Retina (tissue), 1 donor: Measurements from ENCODE around the gene KIF13A.
"Not testable (repeated sequence)": the region's sequence is repeated elsewhere in the genome, so short reads cannot be mapped to it uniquely, and the experiment has no call there.

Source experiments
- DNase-seq: peaks from one replicate; pipeline ENCODE4 v3.0.0-alpha.2; 2016

The KIF13A gene

DNA sequence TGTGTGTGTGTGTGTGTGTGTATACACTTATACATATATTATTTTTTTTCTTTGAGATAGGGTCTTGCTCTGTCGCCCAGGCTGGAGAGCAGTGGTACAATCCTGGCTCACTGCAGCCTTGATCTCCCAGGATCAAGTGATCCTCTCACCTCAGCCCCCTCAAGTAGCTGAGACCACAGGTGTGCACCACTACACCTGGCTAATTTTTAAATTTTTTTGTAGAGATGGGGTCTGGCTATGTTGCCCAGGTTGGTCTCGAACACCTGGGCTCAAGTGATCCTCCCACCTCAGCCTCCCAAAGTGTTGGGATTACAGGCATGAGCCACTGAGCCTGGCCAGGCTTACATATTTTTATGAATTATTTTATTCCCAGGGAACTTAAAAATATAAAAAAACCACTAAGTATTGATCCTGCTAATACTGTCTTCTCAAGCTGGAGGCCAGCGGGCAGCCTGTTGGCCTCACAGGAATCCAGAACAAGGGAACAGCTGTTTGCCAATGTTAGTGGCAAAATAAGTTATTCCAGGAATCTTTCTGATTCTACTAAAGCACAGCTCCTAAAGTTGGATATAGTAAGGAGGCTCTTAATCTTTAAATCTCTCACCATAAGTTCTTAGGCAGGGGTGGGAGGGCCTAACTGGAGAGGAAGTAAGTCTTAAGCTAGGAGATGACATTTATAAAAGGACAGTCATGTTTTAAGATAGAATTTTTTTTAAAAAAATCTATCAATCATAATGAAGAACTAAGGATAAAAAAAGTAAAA is 145.2 kb downstream of the KIF13A start:
- no peak for DNase-seq

DNA sequence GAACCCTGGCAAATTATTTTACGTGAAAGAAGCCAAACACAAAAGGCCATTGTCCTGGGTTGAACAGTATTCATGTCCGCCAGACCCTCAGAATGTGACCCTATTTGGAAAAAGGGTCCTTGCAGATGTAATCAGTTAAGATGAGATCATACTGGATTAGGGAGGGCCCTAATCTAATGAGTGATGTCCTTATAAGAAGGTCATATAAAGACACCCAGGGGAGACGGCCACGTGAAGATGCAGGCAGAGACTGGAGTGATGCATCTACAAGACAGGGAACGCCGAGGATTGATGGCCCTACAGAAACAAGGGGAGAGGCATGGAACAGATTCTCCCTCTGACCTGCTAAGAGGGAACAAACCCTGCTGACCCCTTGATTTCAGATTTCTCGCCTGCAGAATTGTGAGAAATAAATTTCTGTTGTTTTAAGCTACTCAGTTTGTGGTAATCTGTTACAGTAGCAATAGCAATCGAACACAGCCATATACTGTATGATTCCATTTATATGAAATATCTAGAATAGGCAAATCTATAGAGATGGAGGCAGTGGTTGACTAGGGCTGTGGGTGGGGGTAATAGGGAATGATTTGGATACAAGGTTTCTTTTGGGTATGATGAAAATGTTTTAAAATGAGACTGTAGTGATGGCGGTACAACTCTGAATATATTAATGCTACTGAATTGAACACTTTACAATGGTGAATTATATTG is 147.8 kb downstream of the KIF13A start:
- peak; percentile 36 for DNase-seq

DNA sequence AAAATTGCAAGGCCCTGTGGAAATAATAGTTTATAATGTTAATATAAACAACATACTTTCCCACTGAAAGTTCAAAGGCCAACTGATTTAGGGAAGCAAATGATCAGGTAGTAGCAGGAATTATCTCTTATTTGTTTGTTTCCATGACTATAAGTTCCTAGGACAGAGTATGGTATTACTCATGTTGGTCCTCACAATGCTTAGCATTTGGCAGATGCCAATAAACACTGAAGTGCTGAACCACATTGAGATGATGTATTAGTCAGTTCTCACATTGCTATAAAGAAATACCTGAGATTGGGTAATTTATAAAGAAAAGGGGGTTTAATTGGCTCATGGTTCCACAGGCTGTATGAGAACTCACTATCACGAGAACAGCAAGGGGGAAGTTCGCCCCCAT is 151.1 kb downstream of the KIF13A start:
- DNase-seq = no peak

DNA sequence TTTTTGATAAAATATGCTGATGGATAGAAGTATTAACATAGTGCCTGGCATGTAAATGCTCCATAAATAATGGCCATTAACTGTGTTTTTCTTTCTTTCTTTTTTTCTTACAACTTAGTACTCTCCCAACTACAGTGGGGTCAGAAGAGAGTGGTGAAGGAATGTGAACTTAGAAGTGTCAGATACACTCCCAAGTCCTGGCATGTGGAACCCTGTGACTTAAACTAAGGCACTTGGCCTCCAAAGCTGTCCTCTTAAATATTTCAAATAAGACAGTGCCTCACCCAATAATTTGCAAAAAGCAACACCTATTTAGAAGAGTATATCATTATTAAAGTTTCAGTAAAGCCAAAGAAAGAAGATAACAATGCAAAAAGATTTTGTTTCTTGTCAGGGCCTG is 151.7 kb downstream of the KIF13A start:
- no peak for DNase-seq

DNA sequence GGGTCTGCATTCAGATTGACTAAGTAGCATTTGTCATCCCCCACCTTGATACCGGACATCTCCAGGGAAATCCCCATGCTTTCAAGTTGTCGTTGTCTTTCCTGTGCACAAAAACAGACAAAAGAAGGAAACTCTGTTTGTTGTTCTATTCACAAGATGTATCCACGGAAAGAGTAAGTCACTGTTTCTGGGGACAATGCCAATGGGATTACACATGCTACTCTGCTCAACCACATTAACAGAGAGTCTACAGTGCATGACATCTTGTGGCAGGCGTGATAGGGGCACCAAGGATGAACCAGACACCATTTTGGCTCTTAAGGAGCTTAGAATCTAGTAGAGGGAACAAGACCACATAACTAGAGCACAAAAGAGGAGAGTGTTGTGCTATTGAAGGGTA is 156.3 kb downstream of the KIF13A start:
- DNase-seq = no peak

DNA sequence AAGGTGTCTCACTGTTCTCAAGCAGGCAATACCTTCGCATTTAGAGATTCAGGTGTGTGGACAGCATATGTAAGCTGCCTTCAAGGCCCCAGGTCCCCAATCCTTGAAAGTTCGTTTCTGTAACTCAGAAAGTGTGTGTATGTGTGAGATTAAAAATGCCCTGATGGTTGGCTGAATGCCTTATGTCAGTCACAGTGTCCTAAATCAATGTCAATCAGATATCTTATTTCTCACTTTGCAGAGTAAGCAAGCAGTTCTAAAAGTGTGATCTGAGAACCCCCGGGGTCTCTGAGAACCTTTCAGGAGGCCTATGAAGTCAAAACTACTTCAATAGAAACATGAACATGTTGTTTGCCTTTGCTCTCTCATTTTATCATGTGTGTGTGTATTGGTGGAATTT is 157.5 kb downstream of the KIF13A start:
- no peak for DNase-seq

DNA sequence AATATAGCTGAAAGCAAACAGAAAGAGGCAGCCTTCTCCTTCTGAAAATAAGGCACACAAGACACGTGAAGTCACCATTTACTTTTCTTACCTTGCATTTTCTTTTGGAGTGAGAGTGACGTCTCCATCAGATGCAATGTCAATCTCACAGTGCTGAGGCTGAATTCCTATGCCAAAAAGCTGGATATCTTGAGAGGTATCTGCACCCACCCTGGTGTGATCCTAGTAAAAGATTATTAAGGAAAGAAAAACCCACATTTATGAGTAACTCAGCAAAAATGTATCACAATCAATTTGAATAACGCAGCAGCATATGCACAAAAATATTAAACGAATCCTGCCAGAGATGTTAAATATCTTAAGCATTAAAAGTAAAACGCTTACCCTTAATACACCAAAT is 159.3 kb downstream of the KIF13A start:
- DNase-seq = no peak

DNA sequence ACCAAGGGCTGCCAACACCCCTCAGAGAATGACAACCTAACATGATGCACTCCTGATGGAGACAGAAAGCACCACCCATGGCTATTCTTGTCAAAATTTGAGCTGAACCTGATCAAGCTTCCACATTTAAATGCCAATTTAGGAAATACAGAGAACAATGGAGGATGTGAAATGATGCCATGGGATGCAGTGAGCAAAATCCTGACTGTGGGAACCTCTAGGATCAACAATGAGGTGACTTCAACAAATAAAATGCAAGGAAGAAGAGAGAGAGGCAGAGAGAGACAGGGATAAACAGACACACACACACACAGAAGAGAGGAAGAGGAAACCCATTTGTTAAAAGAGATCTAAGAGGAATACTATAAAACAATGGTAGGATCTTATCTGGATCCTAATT is 161.1 kb downstream of the KIF13A start:
- DNase-seq = no peak

GRCh38 chr6:17820055-17820454 is 167.4 kb downstream of the KIF13A start:
- DNase-seq = no peak

GRCh38 chr6:17817763-17818162 is 169.7 kb downstream of the KIF13A start:
- no peak for DNase-seq

DNA sequence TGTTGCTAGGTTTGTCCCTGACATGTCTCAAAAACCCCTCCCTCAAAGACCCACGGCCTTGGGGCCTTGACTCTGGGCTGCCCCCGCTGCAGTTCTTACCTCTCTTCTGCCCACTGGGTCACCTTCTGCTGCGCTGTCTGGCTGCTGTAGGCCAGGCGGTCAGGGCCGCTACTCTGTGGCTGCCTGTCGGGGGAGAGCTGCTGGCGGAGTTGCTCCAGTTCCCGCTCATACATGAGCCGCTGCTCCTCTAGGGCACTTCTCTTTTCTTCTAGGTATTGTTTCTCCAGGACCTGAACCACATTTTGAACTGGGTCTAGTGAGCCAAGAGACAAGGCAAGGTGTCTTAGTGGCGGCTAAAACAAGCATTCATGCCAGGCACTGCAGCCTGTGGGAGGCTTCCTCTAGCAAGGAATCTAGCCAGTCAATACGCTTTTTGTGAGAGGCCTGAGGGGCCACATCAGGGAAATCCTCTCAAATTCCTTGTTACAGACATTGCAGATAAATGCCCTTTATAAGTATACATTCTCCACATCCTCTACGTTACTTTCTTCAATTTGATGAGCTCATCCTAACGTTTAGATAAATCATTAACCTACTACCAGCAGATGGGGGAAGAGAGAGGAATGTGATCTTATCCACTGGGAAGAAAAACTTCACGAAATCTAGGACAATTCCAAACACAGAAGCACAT is 170.4 kb downstream of the KIF13A start:
- DNase-seq = no peak

DNA sequence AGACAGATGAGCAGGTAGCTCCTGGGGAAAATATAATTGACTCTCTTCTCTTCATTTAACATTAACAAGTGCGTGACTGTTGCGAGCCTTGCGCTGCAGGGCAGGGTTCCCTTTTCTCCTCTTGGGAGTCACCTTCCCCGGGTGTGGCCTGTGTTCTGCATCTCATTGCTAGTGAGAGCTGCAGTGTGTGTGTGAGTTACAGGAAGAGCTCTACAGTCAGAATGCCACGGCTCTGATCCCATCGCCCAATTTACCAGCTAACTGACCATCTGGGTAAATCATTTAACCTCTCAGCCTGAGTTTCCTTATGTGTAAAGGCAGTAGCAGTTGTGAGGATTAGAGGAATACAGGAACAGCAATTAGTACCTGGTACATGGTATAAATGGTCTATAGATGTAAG is 173.9 kb downstream of the KIF13A start:
- no peak for DNase-seq

DNA sequence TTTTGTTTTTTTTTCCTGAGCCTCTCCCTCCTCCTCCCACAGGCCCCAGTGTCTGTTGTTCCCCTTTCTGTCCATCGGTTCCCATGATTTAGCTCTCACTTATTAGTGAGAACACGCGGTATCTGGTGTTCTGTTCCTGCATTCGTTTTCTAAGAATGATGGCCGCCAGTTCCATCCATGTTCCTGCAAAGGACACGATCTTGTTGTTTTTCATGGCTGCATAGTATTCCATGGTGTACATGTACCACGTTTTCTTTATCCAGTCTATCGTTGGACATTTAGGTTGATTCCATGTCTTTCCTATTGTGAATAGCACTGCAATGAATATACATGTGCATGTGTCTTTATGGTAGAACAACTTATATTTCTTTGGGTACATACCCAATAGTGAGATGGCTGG is 175.1 kb downstream of the KIF13A start:
- no peak for DNase-seq

DNA sequence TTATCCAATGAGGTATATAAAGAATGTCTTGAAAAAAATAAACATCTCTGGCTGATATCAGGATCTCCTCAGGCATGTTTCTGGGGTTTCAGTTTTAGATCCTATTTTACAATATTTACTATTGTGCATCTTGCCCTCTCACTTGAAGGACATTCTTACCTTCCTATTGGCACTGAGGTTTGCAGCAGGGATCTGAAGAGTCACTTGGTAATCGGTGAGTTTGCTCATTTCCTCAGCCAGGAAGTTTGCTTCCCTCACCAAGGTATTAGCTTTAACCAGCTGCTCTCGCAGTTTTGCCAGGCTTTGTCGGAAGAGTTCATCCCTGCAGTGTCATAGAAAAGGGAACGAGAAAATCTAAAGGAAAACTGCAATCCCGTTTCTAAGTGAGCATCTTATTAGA is 178.8 kb downstream of the KIF13A start:
- no peak for DNase-seq

GRCh38 chr6:17807431-17807830 is 180.0 kb downstream of the KIF13A start:
- DNase-seq = not testable (repeated sequence)

- DNase-seq = no peak
Observed at GRCh38 chr6:17803409-17803808, 184.0 kb downstream of the KIF13A start.

DNA sequence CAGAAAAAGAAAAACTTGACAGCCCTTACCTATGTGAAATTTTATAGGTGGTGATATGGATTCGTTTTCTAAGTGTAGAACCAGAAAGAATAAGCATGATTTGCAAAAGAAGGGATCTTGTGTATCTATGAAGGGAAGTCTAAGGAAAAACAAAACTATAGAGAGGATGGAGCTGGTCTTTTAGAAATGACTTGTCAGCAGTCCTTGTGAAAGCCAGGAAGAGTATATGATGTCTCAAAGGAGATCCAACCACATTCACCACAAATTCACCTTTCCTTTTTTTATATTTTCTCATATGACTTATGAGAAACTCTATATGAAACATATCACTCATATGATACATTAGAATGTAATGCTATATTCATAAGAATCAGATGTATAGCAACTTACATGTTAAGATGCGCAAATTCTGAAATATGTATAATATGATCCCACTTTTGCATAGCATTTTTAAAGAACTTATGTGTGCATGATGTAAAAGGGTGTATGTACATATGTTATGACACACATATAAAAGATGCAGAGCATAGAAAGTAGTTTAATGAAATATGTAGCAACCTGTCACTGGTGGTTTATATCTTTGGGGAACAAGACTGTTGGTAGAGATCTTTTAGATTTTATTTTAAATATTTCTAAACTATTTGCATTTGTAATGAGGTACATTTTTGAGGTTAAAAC is 188.8 kb downstream of the KIF13A start:
- DNase-seq = no peak

GRCh38 chr6:17790489-17790888 is 196.9 kb downstream of the KIF13A start:
- no peak for DNase-seq

DNA sequence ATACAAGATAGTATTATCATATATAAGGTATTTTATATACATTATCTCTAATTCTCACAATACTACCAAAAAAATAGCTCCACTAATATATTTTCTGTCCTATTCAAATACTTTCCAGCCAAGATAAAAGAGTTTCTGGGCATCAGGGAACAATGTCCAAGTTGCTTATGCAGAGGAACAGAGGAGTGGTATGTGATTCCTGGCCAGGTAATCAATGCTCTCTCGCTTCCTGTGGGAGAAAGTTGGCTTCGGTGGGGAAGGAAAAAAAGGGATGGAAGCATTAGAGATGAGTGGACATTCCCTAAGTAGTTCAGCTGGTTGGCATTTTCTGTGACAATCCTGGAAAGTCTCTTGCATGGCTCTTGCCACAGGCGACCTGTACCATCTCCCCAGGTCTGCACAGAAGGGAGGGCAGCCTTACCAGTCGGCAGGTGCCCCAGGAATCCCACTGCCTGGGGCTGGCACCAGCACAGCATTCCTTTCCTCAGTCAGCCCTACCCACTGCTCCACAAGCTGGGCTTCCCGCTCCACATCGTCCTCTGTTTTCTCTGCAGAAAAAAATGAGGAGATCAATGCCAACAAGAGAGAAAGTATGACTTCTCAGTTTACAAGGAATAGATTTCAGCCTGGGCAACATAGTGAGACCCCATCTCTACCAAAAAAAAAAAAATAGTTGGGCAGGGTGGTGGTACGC is 202.2 kb downstream of the KIF13A start:
- no peak for DNase-seq

DNA sequence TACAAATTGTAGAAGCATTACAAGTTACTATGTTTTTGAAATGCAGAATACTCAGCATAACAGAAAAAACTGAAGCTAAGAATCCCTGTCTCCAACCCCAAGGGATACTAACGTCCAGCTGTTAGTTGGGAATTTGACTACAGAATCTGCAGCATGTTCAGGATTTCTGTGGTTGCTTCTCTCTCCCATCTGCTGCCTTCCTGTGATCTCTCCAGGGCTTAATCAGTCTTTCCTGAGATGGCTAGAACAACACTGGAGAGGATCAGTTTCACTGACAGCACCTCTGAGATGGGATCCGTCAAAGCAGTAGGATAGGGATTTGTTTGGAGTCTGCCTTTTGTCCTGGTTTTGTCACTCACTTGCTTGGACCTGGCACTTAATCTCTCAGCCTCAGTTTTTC is 207.4 kb downstream of the KIF13A start:
- DNase-seq = no peak

GRCh38 chr6:17771609-17772008 is 215.8 kb downstream of the KIF13A start:
- DNase-seq = no peak

- DNase-seq = no peak
Observed at GRCh38 chr6:17768881-17769280, 218.6 kb downstream of the KIF13A start.

GRCh38 chr6:17768388-17768787 is 219.0 kb downstream of the KIF13A start:
- no peak for DNase-seq
